GOT3 (cell line): ENCODE results near the gene TBC1D10A.

ENCODE experiments used
- DNase-seq: peaks from one replicate; lab custom pipeline; 2025; ENCODE audit warnings: mixed read lengths; lab: John Stamatoyannopoulos, UW

The TBC1D10A gene

DNA sequence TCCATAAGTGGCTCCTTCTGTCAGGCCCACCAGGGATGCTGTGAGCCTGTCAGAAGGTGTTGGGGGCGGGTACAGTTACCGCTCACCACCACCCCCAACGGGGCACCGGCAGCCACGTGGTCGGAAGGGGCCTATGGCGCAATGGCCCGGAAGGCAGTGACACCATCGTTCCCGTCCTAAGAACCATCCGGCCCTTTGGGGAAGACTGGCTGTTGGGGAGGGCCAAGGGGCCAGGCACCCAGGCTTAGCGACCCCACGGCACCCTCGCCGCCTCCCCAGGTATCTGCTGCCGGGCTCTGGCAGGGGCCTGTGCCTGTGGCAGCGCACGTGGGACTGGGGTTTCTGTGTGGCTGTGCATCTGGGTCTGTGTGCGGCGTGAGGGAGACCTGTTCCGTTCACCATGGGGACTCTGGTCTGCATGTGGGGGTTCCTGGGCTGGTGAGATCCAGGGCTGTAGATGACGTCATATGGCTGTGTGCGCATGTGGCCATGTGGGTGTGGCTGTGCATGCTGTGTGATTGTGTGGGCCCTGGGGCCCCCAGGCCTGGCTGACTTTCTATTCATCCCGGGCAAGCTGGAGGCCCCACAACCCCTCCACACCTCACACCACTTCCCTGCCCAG is 60.8 kb downstream of the TBC1D10A start:
- DNase-seq = no peak

DNA sequence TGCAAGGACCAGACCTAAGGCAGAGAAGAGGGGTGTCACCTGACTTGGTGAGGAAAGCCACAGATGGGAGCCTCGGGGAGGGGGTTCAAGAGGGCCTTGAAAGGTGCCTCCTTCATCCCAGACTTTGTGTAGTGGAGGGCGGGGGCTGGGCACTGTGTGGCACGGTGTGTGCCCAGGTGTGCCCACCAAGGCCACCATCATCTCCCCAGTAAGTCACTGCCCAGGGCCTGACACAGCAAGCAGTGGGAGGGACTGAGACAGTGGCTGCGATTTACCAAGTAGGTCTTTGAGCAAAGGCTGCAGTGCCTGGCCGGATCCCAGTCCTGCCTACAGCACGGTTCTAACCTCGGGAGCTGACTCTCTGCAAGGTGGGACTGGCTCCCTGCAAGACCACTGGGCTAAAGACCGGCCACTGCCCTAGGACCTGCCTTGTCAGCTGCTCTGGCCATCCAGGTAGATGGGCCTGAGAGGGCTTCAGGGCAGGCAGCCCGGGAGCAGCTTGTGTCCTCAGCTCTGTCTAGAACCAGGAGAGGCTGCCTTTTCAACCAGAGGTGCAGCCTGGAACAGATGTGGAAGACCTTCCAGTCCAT is 61.5 kb downstream of the TBC1D10A start:
- no peak for DNase-seq

DNA sequence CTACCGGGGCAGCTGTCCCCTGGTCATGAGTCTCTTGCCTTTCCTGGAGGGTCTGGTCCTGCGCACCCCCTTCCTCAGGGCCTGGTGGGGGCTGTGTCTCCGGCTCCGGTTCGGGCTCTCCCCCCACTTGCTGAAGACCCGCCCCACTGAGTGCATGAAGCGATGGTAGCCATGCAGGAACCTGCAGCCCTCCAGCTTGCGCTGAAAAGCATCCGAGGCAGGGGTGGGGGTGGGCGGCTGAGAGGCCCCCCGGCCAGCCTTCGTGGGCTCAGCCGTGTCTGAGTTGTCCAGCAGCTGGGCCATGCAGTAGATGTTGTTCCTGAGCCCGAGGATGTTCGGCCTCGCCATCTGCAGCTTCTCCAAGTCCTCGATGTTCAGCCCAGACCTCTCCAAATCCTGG is 62.9 kb downstream of the TBC1D10A start:
- DNase-seq = no peak

DNA sequence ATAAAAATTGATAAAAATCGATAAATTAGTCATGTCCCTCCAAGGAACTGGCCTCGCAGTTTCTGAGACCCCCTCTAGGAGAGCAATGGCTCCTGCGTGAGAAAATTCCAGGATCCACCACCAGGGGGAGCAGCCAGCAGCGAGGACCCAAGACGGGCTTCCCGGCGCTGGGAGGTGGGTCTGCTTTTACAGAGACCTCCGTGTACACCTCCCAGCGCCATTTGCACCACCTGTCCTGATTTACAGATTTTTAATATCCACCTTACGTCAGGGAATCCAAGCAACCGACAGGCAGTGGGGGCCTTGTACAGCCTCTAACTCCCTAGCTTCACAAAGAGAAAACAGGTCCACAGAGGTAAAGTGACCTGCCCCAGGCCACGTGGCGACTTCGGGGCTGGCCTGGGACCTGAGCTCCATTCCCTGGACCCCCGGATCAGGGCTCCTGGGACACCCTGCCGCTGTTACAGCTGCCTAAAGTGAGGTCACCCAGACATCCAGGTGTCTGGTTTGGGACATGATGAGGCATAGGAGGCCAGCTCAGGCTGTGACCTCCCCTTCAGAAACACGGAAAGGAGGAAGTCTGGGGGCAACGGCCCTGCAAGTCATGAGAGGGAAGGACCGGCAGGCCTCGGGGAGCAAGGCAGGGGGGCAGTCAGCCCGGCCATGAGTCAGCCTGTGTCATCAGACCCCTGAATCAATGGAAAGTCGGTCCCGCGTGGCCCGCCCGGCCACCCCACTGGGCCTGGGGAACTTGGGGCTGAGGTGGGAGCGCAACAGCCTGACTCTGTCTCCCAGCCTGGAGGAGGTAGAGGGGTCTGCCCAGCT is 63.6 kb downstream of the TBC1D10A start:
- no peak for DNase-seq

DNA sequence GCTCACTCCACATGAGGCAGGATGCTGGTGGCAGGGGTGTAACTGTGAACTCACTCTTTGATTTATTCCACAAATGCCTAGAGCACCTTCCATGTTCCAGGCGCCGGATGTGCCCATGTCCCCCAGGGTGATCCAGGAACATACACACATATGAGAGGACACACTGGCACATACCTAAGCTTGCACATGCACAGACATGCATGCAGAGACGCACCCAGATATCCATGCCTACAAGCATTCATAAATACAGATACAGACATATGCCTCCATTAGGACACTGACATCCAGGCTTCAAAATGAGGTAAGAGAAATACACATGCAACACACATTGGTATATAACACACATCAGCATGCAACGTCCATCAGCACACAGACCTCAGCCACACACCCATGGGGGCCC is 64.6 kb downstream of the TBC1D10A start:
- DNase-seq = no peak

DNA sequence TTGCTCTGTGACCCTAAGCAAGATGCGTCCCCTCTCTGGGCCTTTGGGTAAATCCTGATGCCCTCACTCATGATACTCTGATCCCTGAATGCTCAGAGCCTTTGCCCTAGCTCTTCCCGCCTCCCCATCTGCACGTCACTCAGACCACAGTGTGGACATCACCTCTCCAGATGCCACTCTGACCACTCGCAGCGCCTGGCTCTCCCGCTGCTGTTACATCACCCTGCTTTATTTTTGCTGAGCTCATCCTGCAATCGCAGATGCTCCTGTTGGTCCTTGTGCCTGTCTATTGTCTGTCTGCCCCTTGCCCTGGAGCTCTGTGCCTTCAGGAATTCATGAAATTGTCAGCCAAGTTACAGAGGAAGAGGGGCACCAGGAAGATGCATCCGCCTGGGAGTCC is 65.6 kb downstream of the TBC1D10A start:
- DNase-seq = no peak

DNA sequence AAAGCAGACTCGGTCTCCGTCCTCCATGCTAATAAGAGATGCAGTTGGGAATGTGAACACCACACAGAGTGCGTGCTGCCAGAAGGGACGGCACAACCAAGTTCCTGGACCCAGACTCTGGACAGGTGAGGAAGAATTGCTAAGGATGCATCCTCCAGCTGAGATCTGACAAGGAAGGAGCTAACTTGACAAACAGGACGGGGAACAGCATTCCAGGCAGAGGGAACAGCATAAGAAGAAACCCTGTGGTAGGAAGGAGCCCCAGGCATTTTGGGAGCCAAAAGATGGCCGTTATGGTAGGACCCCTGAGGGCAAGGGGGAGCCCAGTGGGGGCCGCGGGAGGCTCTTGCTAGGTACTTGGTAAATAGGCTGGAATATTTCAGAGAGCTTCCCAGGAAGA is 66.1 kb downstream of the TBC1D10A start:
- DNase-seq = no peak

DNA sequence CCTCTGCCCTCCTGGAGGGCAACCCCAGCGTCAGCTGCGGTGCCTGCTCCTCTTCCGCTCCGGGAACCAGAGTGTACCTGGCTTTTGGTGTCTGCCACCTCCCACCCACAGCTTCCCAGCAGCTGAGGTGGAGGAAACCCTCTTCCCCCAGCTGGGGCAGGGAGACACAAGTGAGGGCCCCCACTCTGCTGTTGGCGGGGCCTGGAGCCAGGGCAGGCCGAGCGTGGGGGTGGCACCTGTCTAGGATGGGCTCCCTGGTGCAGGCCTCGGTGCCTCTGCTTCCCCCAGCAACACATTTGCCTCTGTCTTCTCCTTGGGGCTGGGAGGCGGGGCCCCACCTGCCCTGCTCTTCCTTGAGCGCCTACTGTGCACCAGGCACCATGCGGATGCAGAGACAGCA is 66.5 kb downstream of the TBC1D10A start:
- DNase-seq = no peak

DNA sequence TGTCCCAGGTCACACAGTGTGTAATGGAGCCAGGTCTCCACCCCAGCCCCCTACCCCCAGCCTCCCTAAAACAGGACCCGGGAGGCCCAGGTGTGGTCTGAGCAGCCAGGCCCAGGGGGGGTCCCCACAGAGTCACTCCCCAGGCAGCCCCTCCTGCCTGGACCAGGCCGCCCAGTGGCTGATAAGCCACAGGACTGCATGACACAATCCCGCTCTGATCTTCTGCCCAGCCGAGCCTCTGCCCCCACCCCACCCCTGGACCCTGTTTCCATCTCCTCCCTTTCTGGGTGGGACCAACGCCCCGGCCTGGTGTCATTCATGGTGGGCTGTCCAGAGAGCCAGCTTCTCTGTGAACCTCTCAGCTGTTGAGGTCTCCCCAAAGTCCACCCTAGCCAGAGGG is 72.4 kb downstream of the TBC1D10A start:
- no peak for DNase-seq

DNA sequence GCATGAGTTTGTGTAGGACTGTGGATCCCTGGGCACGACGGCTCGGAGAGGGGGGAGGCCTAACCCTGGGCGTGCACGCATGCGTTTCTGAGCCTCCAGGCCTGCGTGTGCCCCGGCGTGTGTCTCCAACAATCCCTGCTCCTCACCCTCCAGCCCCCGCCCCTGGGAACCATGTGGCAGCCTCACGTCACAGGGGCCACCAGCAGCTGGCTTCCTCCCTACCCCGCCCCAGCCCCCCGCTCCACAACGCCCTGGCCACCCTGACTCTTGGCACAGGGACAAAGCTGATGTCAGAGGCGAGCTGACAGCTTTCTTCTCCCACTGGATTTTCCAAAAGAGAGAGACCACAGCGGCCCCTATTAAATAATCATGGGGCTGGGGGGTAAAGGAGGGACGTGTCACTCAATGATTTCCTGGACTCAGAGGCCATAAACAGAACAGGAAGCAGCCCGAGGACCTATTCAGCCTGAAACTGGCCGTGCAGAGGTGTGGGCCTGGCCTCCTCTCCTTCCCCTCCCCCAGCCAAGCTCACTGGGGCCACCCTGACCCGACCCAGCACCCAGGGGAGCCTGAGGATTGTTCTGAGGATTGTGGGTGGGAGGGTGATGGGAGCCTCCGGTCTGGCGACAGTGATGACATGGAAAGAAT is 73.4 kb downstream of the TBC1D10A start:
- no peak for DNase-seq

DNA sequence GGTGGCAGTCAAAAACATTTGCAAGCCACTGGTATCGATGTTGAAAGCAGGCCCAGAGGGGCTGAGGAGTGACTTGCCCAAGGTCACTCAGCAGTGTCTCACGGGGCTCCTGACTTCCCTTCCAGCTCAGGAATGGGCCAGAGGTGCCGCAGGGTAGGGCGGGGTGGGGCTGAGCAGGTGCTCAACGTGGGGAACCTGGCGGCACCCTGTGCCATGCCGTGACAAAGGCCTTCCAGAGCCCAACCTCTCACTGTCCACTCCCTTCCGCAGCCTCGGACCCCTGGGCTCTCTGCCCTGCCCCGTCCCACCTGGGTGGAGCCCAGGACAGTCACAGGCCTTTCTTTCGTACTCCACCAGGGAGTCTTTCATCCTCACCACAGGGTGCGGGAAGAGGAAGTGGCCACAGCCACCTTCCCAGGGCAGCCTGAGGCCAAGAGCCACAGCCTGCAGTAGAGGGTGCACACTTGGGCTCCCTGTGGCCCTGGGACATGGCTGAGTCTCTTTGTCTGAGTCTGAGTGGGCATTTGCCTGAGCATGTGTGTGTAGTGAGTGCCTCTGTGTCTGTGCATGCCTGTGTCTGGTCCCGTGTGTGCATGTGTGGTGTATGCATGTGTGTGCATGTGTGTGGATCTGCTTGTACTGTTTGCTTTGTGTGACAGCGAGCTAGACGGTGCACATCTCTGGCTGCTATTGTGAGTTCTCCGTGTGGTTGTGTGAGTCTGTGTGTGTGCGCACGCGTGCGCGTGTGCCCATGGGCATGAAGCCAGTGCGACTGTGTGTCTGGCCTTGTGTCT is 74.1 kb downstream of the TBC1D10A start:
- no peak for DNase-seq

DNA sequence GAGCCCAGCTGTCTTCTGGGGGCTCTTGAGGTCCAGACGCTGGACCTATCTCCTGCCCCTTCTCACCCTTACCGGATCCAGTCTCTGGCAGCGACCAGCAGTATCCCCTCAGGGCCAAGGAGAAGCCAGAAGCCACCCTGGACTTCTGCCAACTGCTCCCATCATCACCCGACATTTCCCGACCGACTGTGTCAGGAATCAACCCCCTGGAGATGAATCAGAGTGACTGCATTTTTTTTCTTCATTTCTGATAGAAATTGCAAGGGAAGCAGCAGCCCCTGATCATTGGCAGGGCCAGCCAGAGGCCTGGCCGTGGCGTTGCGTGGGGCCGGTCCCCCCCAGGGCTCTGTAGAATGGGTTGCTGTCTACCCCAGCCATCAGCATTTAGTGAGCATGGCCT is 75.0 kb downstream of the TBC1D10A start:
- DNase-seq = no peak

DNA sequence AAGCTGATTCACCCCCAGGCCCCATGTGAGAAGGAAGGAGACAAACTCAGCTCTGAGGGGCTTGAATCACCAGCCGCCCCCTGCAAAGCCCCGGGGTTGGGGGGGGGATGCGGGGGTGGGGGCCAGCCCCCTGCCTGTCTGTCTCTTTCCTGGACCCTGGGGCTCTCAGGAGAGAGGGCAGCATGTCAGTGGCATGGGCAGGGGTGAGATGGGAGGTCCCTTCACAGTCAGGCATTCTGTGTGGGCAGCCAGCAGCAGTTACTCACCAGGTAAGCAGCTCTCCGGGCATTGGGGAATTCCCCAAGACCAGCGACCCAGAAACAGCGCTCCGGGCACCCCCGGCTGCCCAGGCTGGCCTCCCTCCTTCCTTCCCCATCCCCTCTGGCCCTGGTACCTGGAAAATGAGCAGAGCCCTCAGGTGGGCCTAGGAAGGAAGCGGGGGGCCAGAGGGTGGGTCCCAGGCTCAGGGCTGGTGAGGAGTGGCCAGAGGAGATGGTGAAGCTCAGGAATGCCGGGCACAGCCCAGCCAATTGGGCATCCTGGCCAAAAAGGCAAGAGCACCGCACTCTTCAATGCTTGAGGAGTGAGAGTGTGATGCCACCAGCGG is 76.0 kb downstream of the TBC1D10A start:
- DNase-seq = no peak

DNA sequence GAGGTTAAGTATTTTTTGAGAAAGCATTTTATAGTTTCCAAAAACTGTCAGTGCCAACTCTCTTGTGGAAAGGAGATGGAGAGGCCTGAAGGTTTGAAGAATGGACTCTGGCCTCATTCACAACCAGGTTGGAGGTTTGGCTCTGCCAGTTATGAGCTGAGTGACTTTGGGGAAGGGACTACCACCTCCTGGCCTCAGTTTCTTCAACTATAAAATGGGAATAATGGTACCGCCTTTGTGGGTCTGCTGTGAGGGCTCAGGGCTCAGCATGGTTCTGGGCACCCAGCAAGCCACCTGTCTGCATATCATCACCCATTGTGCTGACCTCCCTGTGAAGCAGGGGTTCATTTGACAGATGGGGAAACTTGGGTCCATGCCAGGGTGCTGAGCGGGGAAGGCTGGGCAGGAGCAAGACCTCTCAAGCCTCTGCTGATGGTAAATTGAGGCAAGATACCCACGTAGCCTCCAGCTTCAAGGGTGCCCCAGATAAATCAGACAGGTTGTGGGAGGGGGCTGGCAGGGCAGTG is 76.6 kb downstream of the TBC1D10A start:
- no peak for DNase-seq

DNA sequence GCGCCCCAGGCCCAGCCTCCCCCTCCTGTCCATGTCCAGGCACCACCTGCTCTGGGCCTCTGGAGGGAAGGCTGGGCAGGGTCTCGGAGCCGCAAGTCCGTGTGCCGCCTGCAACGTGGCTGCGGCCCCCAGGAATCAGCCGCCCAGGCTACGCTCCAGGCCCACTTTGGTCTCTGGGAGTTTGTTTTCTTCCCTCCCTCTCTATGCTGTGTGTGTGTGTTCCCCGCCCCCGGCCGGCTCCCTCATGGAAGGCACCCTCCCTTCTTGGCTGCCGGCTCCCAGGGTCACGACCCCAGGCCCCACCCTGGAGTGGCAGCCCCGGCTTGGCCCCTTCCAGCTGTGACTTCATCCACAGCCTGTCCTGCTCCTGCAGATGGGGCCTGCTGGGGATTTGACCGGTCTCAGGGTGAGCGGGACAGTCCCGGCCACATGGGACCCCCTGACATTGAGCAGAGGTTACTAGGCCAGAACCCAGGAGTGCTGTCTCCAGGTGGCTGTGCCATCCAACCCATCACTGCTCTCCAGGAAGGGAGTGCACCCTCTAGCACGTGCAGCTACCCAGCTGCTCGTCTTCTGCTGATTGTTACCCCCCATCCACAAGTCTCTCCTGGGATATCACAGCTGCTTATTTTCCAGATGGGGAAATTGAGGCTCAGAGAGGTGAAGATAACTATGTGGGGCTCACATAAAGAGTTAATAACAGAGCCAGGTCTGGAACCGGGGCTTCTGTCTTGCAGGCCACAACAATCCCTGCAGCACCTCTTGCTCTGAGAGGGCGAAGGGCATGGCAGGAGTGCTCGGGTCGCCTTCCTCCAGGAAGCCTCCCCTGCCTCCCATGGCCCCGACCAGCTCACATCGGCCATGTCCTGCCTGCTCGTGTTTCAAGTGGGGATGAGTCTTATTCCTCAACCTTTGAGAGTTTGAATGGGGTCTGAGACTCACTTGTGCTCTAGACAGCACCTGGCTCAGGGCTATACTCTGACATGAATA is 77.4 kb downstream of the TBC1D10A start:
- no peak for DNase-seq

DNA sequence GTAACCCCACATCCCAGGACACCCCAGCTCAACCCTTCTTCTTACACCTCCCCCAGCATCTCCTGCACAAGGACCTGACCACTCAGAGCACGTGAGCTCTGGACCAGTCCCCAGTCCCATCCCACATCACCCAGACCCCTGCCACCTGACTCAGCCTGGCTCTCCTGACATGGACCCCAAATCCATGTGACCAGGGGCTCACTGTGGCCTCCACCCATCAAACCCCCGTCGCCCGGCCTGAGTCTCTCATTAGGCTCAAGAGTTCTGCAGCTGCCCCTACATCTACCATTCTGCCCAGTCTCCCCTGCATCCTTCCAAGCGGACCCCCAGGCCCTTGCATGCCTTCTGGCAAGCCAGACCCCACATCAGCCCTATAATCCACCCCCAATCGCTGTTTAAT is 78.3 kb downstream of the TBC1D10A start:
- DNase-seq = no peak

DNA sequence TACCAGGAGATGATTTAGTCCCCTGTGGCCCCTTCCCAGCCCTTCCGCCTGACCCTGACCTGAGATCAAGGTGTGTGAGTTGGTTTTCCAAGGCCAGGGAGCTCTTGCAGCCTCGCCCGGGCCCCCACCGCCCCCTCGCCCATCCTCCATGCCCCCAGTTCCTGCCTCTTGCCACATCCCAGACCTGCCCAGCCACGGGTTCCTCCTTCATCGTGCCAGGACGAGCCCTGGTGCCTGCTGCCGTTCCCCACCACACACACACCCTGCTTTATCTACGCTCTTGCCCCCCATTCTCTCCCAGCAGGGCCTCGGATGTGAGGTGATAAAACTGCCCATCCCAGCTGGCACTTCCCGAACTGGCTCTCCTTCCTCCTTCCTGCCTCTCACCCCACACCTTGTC is 78.8 kb downstream of the TBC1D10A start:
- DNase-seq = no peak

DNA sequence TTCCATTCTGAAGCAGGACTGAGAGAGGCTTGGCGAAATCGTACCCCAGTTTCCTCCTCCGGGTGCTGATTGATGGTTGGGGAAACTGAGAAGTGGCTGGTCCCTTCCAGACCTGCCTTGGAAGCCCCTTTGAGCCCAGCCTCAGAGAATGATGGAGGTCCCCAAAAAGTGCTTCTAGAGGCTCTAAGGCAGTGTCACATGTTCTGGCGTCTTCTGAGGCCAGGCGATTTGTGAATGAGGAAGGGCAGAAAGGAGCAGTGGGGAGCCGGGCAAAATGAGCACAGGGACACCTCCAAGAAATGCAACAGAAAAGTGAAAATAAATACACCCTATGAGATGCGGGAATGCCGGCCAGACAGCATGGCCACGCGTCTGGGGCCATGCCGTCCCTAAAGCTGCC is 79.2 kb downstream of the TBC1D10A start:
- DNase-seq = no peak

DNA sequence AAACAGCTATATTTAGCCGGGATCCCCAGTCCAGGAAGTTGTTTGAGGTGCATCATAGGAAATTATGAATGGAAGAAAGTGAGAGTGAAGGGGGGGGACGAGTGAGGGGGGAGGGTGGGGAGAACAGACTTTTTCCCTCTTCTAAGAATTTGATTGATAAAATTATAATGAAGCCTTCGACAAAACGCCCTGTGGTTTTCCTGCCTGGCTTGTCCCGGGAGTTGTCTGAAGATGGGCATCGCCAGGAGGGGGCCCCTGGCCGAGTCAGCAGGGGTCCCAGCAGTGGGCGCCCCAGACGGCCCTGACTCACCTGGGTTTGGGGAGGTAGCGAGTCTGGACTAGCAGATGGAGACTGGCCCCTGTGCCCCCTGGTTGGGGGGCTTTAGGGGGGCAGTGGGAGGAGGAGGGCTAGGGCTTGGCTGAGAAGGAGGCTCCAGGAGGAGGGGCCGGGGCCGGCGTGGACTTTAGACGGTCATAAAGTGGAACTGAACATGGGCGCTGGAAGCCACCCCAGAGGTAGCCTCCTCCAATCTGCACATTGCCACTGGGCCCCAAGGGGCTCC is 79.8 kb downstream of the TBC1D10A start:
- no peak for DNase-seq
